A673 (cell line): Measurements from ENCODE around the gene RNF148.

Experiments used
- CTCF ChIP-seq: fragments of 300-800, 200-600 bp; sonication (generic); conservative IDR thresholded peaks from 2 replicates; pipeline ENCODE4 v1.5.1; 2017; ENCODE audit warnings: low read depth, mild to moderate bottlenecking, antibody characterized with exemption, low read length, moderate library complexity, mixed read lengths
- EZH2 ChIP-seq: fragments of 200-600 bp; sonication (generic); IDR thresholded peaks from 2 replicates; pipeline ENCODE4 v1.6.1; 2017; ENCODE audit warnings: borderline replicate concordance, low read depth, mild to moderate bottlenecking, mixed read lengths, antibody characterized with exemption, low read length; ENCODE audit not compliant: poor library complexity, severe bottlenecking

GRCh38 chr7:122710916-122711315, 8.2 kb upstream of the RNF148 start:
- TF ChIP-seq CTCF (no peak), EZH2 (no peak)
